HepG2 (cell line): ENCODE results near the gene CD151. TPM values are rescaled to one million over a fixed set of nuclear protein-coding genes. Genes with fewer than 3 reads are reported as not detected.
A peak's percentile ranks its signal among the peaks of the same experiment; 100 is the strongest.

ENCODE experiments used
- ARNT2 ChIP-seq: sonication (generic); formaldehyde crosslinking; IDR thresholded peaks from 2 replicates; pipeline ENCODE4 v1.8.0; 2022; ENCODE audit warnings: mild to moderate bottlenecking, low read depth, missing genetic modification reagents, moderate library complexity
- FOXP4 ChIP-seq: sonication (generic); formaldehyde crosslinking; IDR thresholded peaks from 2 replicates; pipeline ENCODE4 v1.4.0; 2020; ENCODE audit warnings: missing genetic modification reagents
- HNRNPL ChIP-seq: fragments of 200-400 bp; formaldehyde crosslinking; IDR thresholded peaks from 2 replicates; pipeline ENCODE4 v1.6.1; 2017; ENCODE audit warnings: mild to moderate bottlenecking, low read depth, low read length
- KDM6A ChIP-seq: IDR thresholded peaks from 2 replicates; pipeline ENCODE4 v1.6.1; 2016; ENCODE audit warnings: low read depth
- MXD4 ChIP-seq: IDR thresholded peaks from 2 replicates; pipeline ENCODE4 v1.6.1; 2016; ENCODE audit warnings: mild to moderate bottlenecking, missing biosample characterization, missing genetic modification reagents
- RCOR2 ChIP-seq: IDR thresholded peaks from 2 replicates; pipeline ENCODE4 v1.6.1; 2016; ENCODE audit warnings: missing biosample characterization, missing genetic modification reagents
- SATB2 ChIP-seq: sonication (generic); formaldehyde crosslinking; IDR thresholded peaks from 2 replicates; pipeline ENCODE4 v1.5.0; 2020; ENCODE audit warnings: missing genetic modification reagents
- TRAFD1 ChIP-seq: sonication (generic); formaldehyde crosslinking; IDR thresholded peaks from 2 replicates; pipeline ENCODE4 v1.5.1; 2020; ENCODE audit warnings: missing genetic modification reagents, mild to moderate bottlenecking, borderline replicate concordance
- TRIM24 ChIP-seq: sonication (generic); formaldehyde crosslinking; IDR thresholded peaks from 2 replicates; pipeline ENCODE4 v1.8.0; 2022; ENCODE audit warnings: mild to moderate bottlenecking, missing genetic modification reagents
- ZNF225 ChIP-seq: sonication (generic); formaldehyde crosslinking; IDR thresholded peaks from 2 replicates; pipeline ENCODE4 v1.4.0; 2020; ENCODE audit warnings: mild to moderate bottlenecking, missing genetic modification reagents
- ZNF292 ChIP-seq: sonication (generic); formaldehyde crosslinking; IDR thresholded peaks from 2 replicates; pipeline ENCODE4 v1.8.1; 2022; ENCODE audit warnings: mild to moderate bottlenecking, low read depth, missing genetic modification reagents, borderline replicate concordance
- ZNF367 ChIP-seq: sonication (generic); formaldehyde crosslinking; IDR thresholded peaks from 2 replicates; pipeline ENCODE4 v1.4.0; 2020; ENCODE audit warnings: missing genetic modification reagents, borderline replicate concordance
- ZNF484 ChIP-seq: sonication (generic); formaldehyde crosslinking; IDR thresholded peaks from 2 replicates; pipeline ENCODE4 v1.5.1; 2020; ENCODE audit warnings: mild to moderate bottlenecking, low read depth, missing genetic modification reagents, borderline replicate concordance
- ZNF556 ChIP-seq: sonication (generic); formaldehyde crosslinking; IDR thresholded peaks from 2 replicates; pipeline ENCODE4 v1.4.0; 2020; ENCODE audit warnings: mild to moderate bottlenecking, missing genetic modification reagents, borderline replicate concordance
- ZNF574 ChIP-seq: sonication (generic); formaldehyde crosslinking; IDR thresholded peaks from 2 replicates; pipeline ENCODE4 v1.4.0; 2020; ENCODE audit warnings: missing genetic modification reagents
- ZNF646 ChIP-seq: sonication (generic); formaldehyde crosslinking; IDR thresholded peaks from 2 replicates; pipeline ENCODE4 v1.9.0; 2021; ENCODE audit warnings: mild to moderate bottlenecking, missing genetic modification reagents
- polyA plus RNA-seq, 8 experiments: library from polyadenylated mRNA; depleted of rRNA in 3 of 8; stranded (reverse) in 7 of 8; unstranded in 1 of 8; fragments of >200 nt; fragmentation: Illumina TruSeq in 4 of 8; extraction: Trizol in 4 of 8; gene quantifications; 2 replicates each; pipeline versions ENCODE4 v1.2.1 to v1.2.3, GENCODE V29; 2011 to 2016; ENCODE audit warnings: low read depth in 4 of 8, missing spikeins in 1 of 8, mixed read lengths in 1 of 8; ENCODE audit not compliant: insufficient read depth in 1 of 8
- total RNA-seq, 5 experiments: library from RNA; depleted of rRNA; stranded (reverse); fragments of >200 nt; fragmentation: Illumina TruSeq; extraction: Trizol; gene quantifications; 2 replicates each; pipeline ENCODE4 v1.2.3, GENCODE V29; 2016; ENCODE audit warnings: low read depth in 1 of 5

Gene CD151
- total and polyA plus RNA-seq, 2 of the 13 experiments (the other 11 are each of a cell fraction or from before 2014, with no cell fraction given) = 125 to 197 TPM

- TF ChIP-seq TRAFD1 (CRISPR knock-in tag) (no peak), HNRNPL (peak; percentile 90), SATB2 (no peak), ZNF574 (CRISPR knock-in tag) (peak; percentile 93), ZNF367 (no peak), ARNT2 (no peak), ZNF556 (peak; percentile 54; the same call in 1 of the 2 replicates), ZNF225 (no peak), ZNF646 (CRISPR knock-in tag) (no peak), ZNF292 (CRISPR knock-in tag) (no peak), MXD4 (CRISPR knock-in tag) (peak; percentile 89), ZNF484 (CRISPR knock-in tag) (no peak), FOXP4 (CRISPR knock-in tag) (no peak), RCOR2 (CRISPR knock-in tag) (no peak), KDM6A (no peak), TRIM24 (CRISPR knock-in tag) (no peak)
Measured at GRCh38 chr11:838441-839279, 5.9 kb downstream of the CD151 start (continued).
